Mesodermal cell (in vitro differentiated cells): ENCODE results near the gene TNIK.
"Not testable (repeated sequence)": the region's sequence is repeated elsewhere in the genome, so short reads cannot be mapped to it uniquely, and the experiment has no call there.

Experiments
- H3K27ac ChIP-seq: 2 replicates; pipeline ENCODE4 v1.7.0; 2013; ENCODE audit warnings: mild to moderate bottlenecking, low read depth, low read length, moderate library complexity; ENCODE audit not compliant: severe bottlenecking
- H3K36me3 ChIP-seq: 2 replicates; pipeline ENCODE4 v1.7.1; 2013; ENCODE audit warnings: mild to moderate bottlenecking, low read length, moderate library complexity; ENCODE audit not compliant: control insufficient read depth, insufficient read depth
- H3K4me1 ChIP-seq: one replicate; pipeline ENCODE4 v1.7.1; 2013; ENCODE audit warnings: mild to moderate bottlenecking, low read length; ENCODE audit not compliant: insufficient read depth, control insufficient read depth, poor library complexity, severe bottlenecking
- H3K4me3 ChIP-seq: 2 replicates; pipeline ENCODE4 v1.7.0; 2013; ENCODE audit warnings: low read length, control low read depth, mild to moderate bottlenecking; ENCODE audit not compliant: insufficient read depth, poor library complexity, severe bottlenecking; ENCODE audit errors: extremely low read depth
- H3K9me3 ChIP-seq: 2 replicates; pipeline ENCODE4 v1.7.1; 2013; ENCODE audit warnings: mild to moderate bottlenecking, low read length, moderate library complexity; ENCODE audit not compliant: control insufficient read depth
- WGBS, 2 experiments: methylation state at CpG; one replicate each; pipeline ENCODE4 v1.1.5; 2013; ENCODE audit warnings: missing lambda C conversion rate in 2 of 2; ENCODE audit not compliant: insufficient coverage in 2 of 2; 5-methylcytosine and 5-hydroxymethylcytosine counted together

The TNIK gene

GRCh38 chr3:171245796-171246765, 214.1 kb downstream of the TNIK start:
- Histone ChIP-seq H3K27ac (no peak overlapping the region), H3K9me3 (peaks cover 3% of the 10 kb centered on the region), H3K36me3 (no peaks in the 10 kb centered on the region), H3K4me3 (no peak overlapping the region), H3K4me1 (no peaks in the 10 kb centered on the region)
- 79 to 81% methylated on average over 1 to 2 of the region's 4 CpGs for WGBS, 2 experiments

GRCh38 chr3:171242951-171243350, 217.3 kb downstream of the TNIK start:
- H3K4me3 ChIP-seq, result no peak overlapping the region
- no peaks in the 10 kb centered on the region for H3K36me3 ChIP-seq
- peaks cover 3% of the 10 kb centered on the region for H3K9me3 ChIP-seq
- H3K4me1 ChIP-seq, result peaks cover 4% of the 10 kb centered on the region
- H3K27ac ChIP-seq, result no peak overlapping the region
- WGBS, 2 experiments, result 20% methylated on average over 1 of the region's 2 CpGs; no CpG with 5 or more reads in 1 of the 2 experiments

- Histone ChIP-seq H3K9me3 (peaks cover 3% of the 10 kb centered on the region), H3K36me3 (no peaks in the 10 kb centered on the region), H3K4me3 (no peak overlapping the region), H3K4me1 (peaks cover 4% of the 10 kb centered on the region), H3K27ac (no peak overlapping the region)
- 80 to 100% methylated on average over 1 of the region's 2 CpGs for WGBS, 2 experiments
These were observed 218.0 kb downstream of the TNIK start for GRCh38 chr3:171242170-171242569.

- H3K4me1 ChIP-seq, H3K36me3 ChIP-seq, H3K27ac ChIP-seq, H3K9me3 ChIP-seq, H3K4me3 ChIP-seq: not testable (repeated sequence)
- no CpG with 5 or more reads among the region's 2 CpGs for WGBS, 2 experiments
These were observed 218.6 kb downstream of the TNIK start for GRCh38 chr3:171241655-171242054.

GRCh38 chr3:171240504-171240835, 219.7 kb downstream of the TNIK start:
- H3K36me3 ChIP-seq, result no peaks in the 10 kb centered on the region
- no peak overlapping the region for H3K27ac ChIP-seq
- H3K4me1 ChIP-seq, result peaks cover 4% of the 10 kb centered on the region
- H3K9me3 ChIP-seq, result no peaks in the 10 kb centered on the region
- H3K4me3 ChIP-seq, result no peak overlapping the region
- 85 to 100% methylated on average over 1 to 3 of the region's 3 CpGs for WGBS, 2 experiments

GRCh38 chr3:171239757-171240503, 220.3 kb downstream of the TNIK start:
- Histone ChIP-seq H3K27ac (no peak overlapping the region), H3K9me3 (no peaks in the 10 kb centered on the region), H3K4me1 (peaks cover 4% of the 10 kb centered on the region), H3K36me3 (no peaks in the 10 kb centered on the region), H3K4me3 (no peak overlapping the region)
- WGBS, 2 experiments, result 92 to 93% methylated on average over 6 to 8 of the region's 9 CpGs

- Histone ChIP-seq H3K27ac (no peak overlapping the region), H3K36me3 (no peaks in the 10 kb centered on the region), H3K4me1 (peaks cover 4% of the 10 kb centered on the region), H3K9me3 (no peaks in the 10 kb centered on the region), H3K4me3 (no peak overlapping the region)
- WGBS, 2 experiments, result 86% methylated on average over 1 of the region's 2 CpGs; no CpG with 5 or more reads in 1 of the 2 experiments
These were observed 223.2 kb downstream of the TNIK start for GRCh38 chr3:171237009-171237385.

GRCh38 chr3:171236265-171237008, 223.8 kb downstream of the TNIK start:
- H3K4me1 ChIP-seq, result peaks cover 4% of the 10 kb centered on the region
- WGBS, 2 experiments, result 80 to 87% methylated on average over 6 of the region's 8 CpGs

GRCh38 chr3:171234298-171235010, 225.8 kb downstream of the TNIK start:
- WGBS, 2 experiments, result 87 to 97% methylated on average over 6 to 7 of the region's 8 CpGs
- Histone ChIP-seq H3K4me3 (no peak overlapping the region), H3K27ac (no peak overlapping the region), H3K4me1 (no peaks in the 10 kb centered on the region), H3K9me3 (no peaks in the 10 kb centered on the region), H3K36me3 (no peaks in the 10 kb centered on the region)

More at GRCh38 chr3:171236265-171237008, 223.8 kb downstream of the TNIK start:
- no peaks in the 10 kb centered on the region for H3K36me3 ChIP-seq
- H3K27ac ChIP-seq, result no peak overlapping the region
- no peaks in the 10 kb centered on the region for H3K9me3 ChIP-seq
- no peak overlapping the region for H3K4me3 ChIP-seq

GRCh38 chr3:171231361-171231760, 228.8 kb downstream of the TNIK start:
- Histone ChIP-seq H3K9me3 (no peaks in the 10 kb centered on the region), H3K4me1 (no peaks in the 10 kb centered on the region), H3K27ac (no peak overlapping the region), H3K4me3 (no peak overlapping the region), H3K36me3 (peaks cover 10% of the 10 kb centered on the region)
- WGBS, 2 experiments, result 71 to 94% methylated on average over 2 to 4 of the region's 4 CpGs
